ENCODE measurements around the gene SPATA12. TPM values are rescaled to one million over a fixed set of nuclear protein-coding genes. Genes with fewer than 3 reads are reported as not detected.

Gene SPATA12
- total RNA-seq, result not detected

GRCh38 chr3:57060089-57060821, at the start of gene SPATA12:
SPATA12 (plus strand) TSS chr3:57060664; CDS start chr3:57073695, 13,031 bp downstream.
- peaks cover 9 to 12% of the 10 kb centered on the region in 2 donors for H3K4me1 Mint-ChIP-seq (ENCODE audit: low read depth in 2 of 2)

GRCh38 chr3:57011022-57011421, 49.4 kb upstream of the SPATA12 start:
- no peak overlapping the region for H3K27ac Mint-ChIP-seq
- DNase-seq (ENCODE audit: low spot score), result no peak

More at GRCh38 chr3:57060089-57060821, at the start of gene SPATA12:
- H3K9me3 Mint-ChIP-seq, result no peaks in the 10 kb centered on the region
- no peak within 1 kb of the TSS for H3K4me3 Mint-ChIP-seq
- ATAC-seq, result no peak
- H3K36me3 Mint-ChIP-seq, result no peaks in the 10 kb centered on the region
- H3K27ac Mint-ChIP-seq, result no peak within 1 kb of the TSS
- no peak for DNase-seq (ENCODE audit: low spot score)
- H3K27me3 Mint-ChIP-seq, result peaks cover 0 to 3% of the 10 kb centered on the region in 2 donors

GRCh38 chr3:57012847-57013246, 47.6 kb upstream of the SPATA12 start:
- Mint-ChIP-seq H3K9me3 (no peaks in the 10 kb centered on the region), H3K27ac (no peak overlapping the region), H3K4me1 (ENCODE audit: low read depth in 2 of 2) (peaks cover 0 to 1% of the 10 kb centered on the region in 2 donors), H3K36me3 (no peaks in the 10 kb centered on the region), H3K27me3 (peaks cover 3 to 9% of the 10 kb centered on the region in 2 donors), H3K4me3 (no peak overlapping the region)
- peak; percentile 24 to 36 for ATAC-seq
- no peak for DNase-seq (ENCODE audit: low spot score)

More at GRCh38 chr3:57011022-57011421, 49.4 kb upstream of the SPATA12 start:
- no peaks in the 10 kb centered on the region for H3K36me3 Mint-ChIP-seq
- ATAC-seq, result no peak
- H3K9me3 Mint-ChIP-seq, result no peaks in the 10 kb centered on the region
- H3K27me3 Mint-ChIP-seq, result peaks cover 1 to 6% of the 10 kb centered on the region in 2 donors
- H3K4me1 Mint-ChIP-seq (ENCODE audit: low read depth in 2 of 2), result peaks cover 5 to 7% of the 10 kb centered on the region in 2 donors
- H3K4me3 Mint-ChIP-seq, result no peak overlapping the region

GRCh38 chr3:57015350-57015729, 45.1 kb upstream of the SPATA12 start:
- no peak overlapping the region for H3K4me3 Mint-ChIP-seq
- H3K9me3 Mint-ChIP-seq, result no peaks in the 10 kb centered on the region
- H3K27me3 Mint-ChIP-seq, result peaks cover 3 to 9% of the 10 kb centered on the region in 2 donors
- H3K36me3 Mint-ChIP-seq, result no peaks in the 10 kb centered on the region
- DNase-seq (ENCODE audit: low spot score), result no peak
- ATAC-seq, result no peak
- H3K4me1 Mint-ChIP-seq (ENCODE audit: low read depth in 2 of 2), result no peaks in the 10 kb centered on the region
- H3K27ac Mint-ChIP-seq, result no peak overlapping the region

- Mint-ChIP-seq H3K27ac (no peak overlapping the region), H3K4me3 (no peak overlapping the region), H3K36me3 (no peaks in the 10 kb centered on the region), H3K27me3 (peaks cover 3 to 9% of the 10 kb centered on the region in 2 donors), H3K4me1 (ENCODE audit: low read depth in 2 of 2) (no peaks in the 10 kb centered on the region), H3K9me3 (no peaks in the 10 kb centered on the region)
- ATAC-seq (no peak), DNase-seq (ENCODE audit: low spot score) (peak; percentile 8)
Observed at GRCh38 chr3:57015912-57016311, 44.6 kb upstream of the SPATA12 start.

- no peaks in the 10 kb centered on the region for H3K9me3 Mint-ChIP-seq
- ATAC-seq (no peak), DNase-seq (ENCODE audit: low spot score) (peak; percentile 32)
- H3K36me3 Mint-ChIP-seq, result no peaks in the 10 kb centered on the region
- H3K4me1 Mint-ChIP-seq (ENCODE audit: low read depth in 2 of 2), result no peaks in the 10 kb centered on the region
- no peak overlapping the region for H3K4me3 Mint-ChIP-seq
- no peak overlapping the region for H3K27ac Mint-ChIP-seq
- H3K27me3 Mint-ChIP-seq, result peaks cover 3 to 9% of the 10 kb centered on the region in 2 donors
Observed at GRCh38 chr3:57017459-57017845, 43.0 kb upstream of the SPATA12 start.

GRCh38 chr3:57018246-57018645, 42.2 kb upstream of the SPATA12 start:
- no peak for DNase-seq (ENCODE audit: low spot score)
- H3K27me3 Mint-ChIP-seq, result peaks cover 3 to 13% of the 10 kb centered on the region in 2 donors
- no peak overlapping the region for H3K27ac Mint-ChIP-seq
- no peaks in the 10 kb centered on the region for H3K4me1 Mint-ChIP-seq (ENCODE audit: low read depth in 2 of 2)
- no peak for ATAC-seq
- H3K36me3 Mint-ChIP-seq, result no peaks in the 10 kb centered on the region
- H3K9me3 Mint-ChIP-seq, result no peaks in the 10 kb centered on the region
- H3K4me3 Mint-ChIP-seq, result no peak overlapping the region

- H3K27ac Mint-ChIP-seq, result no peak overlapping the region
- DNase-seq (ENCODE audit: low spot score) (no peak), ATAC-seq (no peak)
- no peaks in the 10 kb centered on the region for H3K9me3 Mint-ChIP-seq
- no peak overlapping the region for H3K4me3 Mint-ChIP-seq
- no peaks in the 10 kb centered on the region for H3K36me3 Mint-ChIP-seq
- H3K4me1 Mint-ChIP-seq (ENCODE audit: low read depth in 2 of 2), result no peaks in the 10 kb centered on the region
- peaks cover 3 to 14% of the 10 kb centered on the region in 2 donors for H3K27me3 Mint-ChIP-seq
Observed at GRCh38 chr3:57019057-57019456, 41.4 kb upstream of the SPATA12 start.

- DNase-seq (ENCODE audit: low spot score), result no peak
- Mint-ChIP-seq H3K4me1 (ENCODE audit: low read depth in 2 of 2) (no peaks in the 10 kb centered on the region), H3K27ac (no peak overlapping the region), H3K4me3 (no peak overlapping the region), H3K27me3 (peaks cover 0 to 5% of the 10 kb centered on the region in 2 donors), H3K9me3 (no peaks in the 10 kb centered on the region), H3K36me3 (no peaks in the 10 kb centered on the region)
- no peak for ATAC-seq
Observed at GRCh38 chr3:57025237-57025636, 35.2 kb upstream of the SPATA12 start.

GRCh38 chr3:57026944-57027343, 33.5 kb upstream of the SPATA12 start:
- Mint-ChIP-seq H3K4me3 (no peak overlapping the region), H3K27me3 (peaks cover 0 to 5% of the 10 kb centered on the region in 2 donors), H3K4me1 (ENCODE audit: low read depth in 2 of 2) (no peaks in the 10 kb centered on the region), H3K36me3 (no peaks in the 10 kb centered on the region), H3K27ac (no peak overlapping the region), H3K9me3 (no peaks in the 10 kb centered on the region)
- ATAC-seq (no peak), DNase-seq (ENCODE audit: low spot score) (no peak)

- Mint-ChIP-seq H3K27me3 (peaks cover 0 to 5% of the 10 kb centered on the region in 2 donors), H3K27ac (no peak overlapping the region), H3K9me3 (no peaks in the 10 kb centered on the region), H3K36me3 (no peaks in the 10 kb centered on the region), H3K4me1 (ENCODE audit: low read depth in 2 of 2) (no peaks in the 10 kb centered on the region), H3K4me3 (no peak overlapping the region)
- no peak for DNase-seq (ENCODE audit: low spot score)
- ATAC-seq, result no peak
Observed at GRCh38 chr3:57029383-57029782, 31.1 kb upstream of the SPATA12 start.

GRCh38 chr3:57029924-57030323, 30.5 kb upstream of the SPATA12 start:
- H3K4me3 Mint-ChIP-seq, result no peak overlapping the region
- peaks cover 0 to 5% of the 10 kb centered on the region in 2 donors for H3K27me3 Mint-ChIP-seq
- ATAC-seq (no peak), DNase-seq (ENCODE audit: low spot score) (no peak)
- no peaks in the 10 kb centered on the region for H3K9me3 Mint-ChIP-seq
- no peaks in the 10 kb centered on the region for H3K36me3 Mint-ChIP-seq
- H3K4me1 Mint-ChIP-seq (ENCODE audit: low read depth in 2 of 2), result no peaks in the 10 kb centered on the region
- no peak overlapping the region for H3K27ac Mint-ChIP-seq

GRCh38 chr3:57030721-57031120, 29.7 kb upstream of the SPATA12 start:
- Mint-ChIP-seq H3K4me3 (no peak overlapping the region), H3K27ac (no peak overlapping the region), H3K9me3 (no peaks in the 10 kb centered on the region), H3K36me3 (no peaks in the 10 kb centered on the region), H3K27me3 (peaks cover 0 to 5% of the 10 kb centered on the region in 2 donors), H3K4me1 (ENCODE audit: low read depth in 2 of 2) (no peaks in the 10 kb centered on the region)
- no peak for ATAC-seq
- no peak for DNase-seq (ENCODE audit: low spot score)

- H3K27me3 Mint-ChIP-seq, result peaks cover 0 to 5% of the 10 kb centered on the region in 2 donors
- H3K27ac Mint-ChIP-seq, result no peak overlapping the region
- ATAC-seq, result peak in 1 of 2 donors; percentile 14
Observed at GRCh38 chr3:57031631-57032541, 28.6 kb upstream of the SPATA12 start.

More at GRCh38 chr3:57031631-57032541, 28.6 kb upstream of the SPATA12 start:
- Mint-ChIP-seq H3K4me3 (no peak overlapping the region), H3K9me3 (no peaks in the 10 kb centered on the region), H3K36me3 (no peaks in the 10 kb centered on the region), H3K4me1 (ENCODE audit: low read depth in 2 of 2) (no peaks in the 10 kb centered on the region)
- no peak for DNase-seq (ENCODE audit: low spot score)

Data from natural killer cell treated with Interleukin-12 subunit alpha and Interleukin-12 subunit beta and Interleukin-15 and Interleukin-18, amount 100 ng/mL, for 72 hours (primary cell).